Uterus (tissue), 4 donors: ENCODE results near the gene UBXN1. TPM values are rescaled to one million over a fixed set of nuclear protein-coding genes. Genes with fewer than 3 reads are reported as not detected.

ENCODE experiments used
- DNase-seq, 2 donors: peaks; one replicate each; pipeline ENCODE4 v3.0.0-alpha.2; 2019 to 2020
- H3K27ac ChIP-seq, 2 donors: fragments of 200-600 bp; sonication (generic); 1 replicate in 1 of 2; 2 replicates in 1 of 2; pipeline ENCODE4 v1.5.1; 2016 to 2018
- H3K27me3 ChIP-seq, 2 donors: fragments of 200-600 bp; sonication (generic); one replicate each; pipeline ENCODE4 v1.5.1; 2018 to 2019; ENCODE audit warnings: control low read depth in 1 of 2
- H3K36me3 ChIP-seq, 2 donors: fragments of 200-600 bp; sonication (generic); one replicate each; pipeline ENCODE4 v1.5.1; 2019; ENCODE audit warnings: control low read depth in 1 of 2
- H3K4me1 ChIP-seq, 2 donors: fragments of 200-600 bp; sonication (generic); one replicate each; pipeline ENCODE4 v1.5.1; 2018 to 2019; ENCODE audit warnings: control low read depth in 1 of 2
- H3K4me3 ChIP-seq, 2 donors: fragments of 200-600 bp; sonication (generic); 1 replicate in 1 of 2; 2 replicates in 1 of 2; pipeline ENCODE4 v1.5.1; 2018 to 2019; ENCODE audit warnings: mild to moderate bottlenecking in 1 of 2
- H3K9me3 ChIP-seq, 2 donors: fragments of 200-600 bp; sonication (generic); one replicate each; pipeline ENCODE4 v1.5.1; 2019; ENCODE audit warnings: control low read depth in 1 of 2
- POLR2A ChIP-seq, 2 donors: fragments of 450-650 bp; IDR thresholded peaks; one replicate each; pipeline ENCODE4 v1.6.1; 2016; ENCODE audit warnings: antibody characterized with exemption in 2 of 2, mild to moderate bottlenecking in 1 of 2, moderate library complexity in 1 of 2
- intact Hi-C: fragments of 100-400 bp; cut with DNase I; formaldehyde crosslinking; loops from one replicate; pipeline ENCODE4 v1.15.1; 2023; ENCODE audit warnings: low total_unique reads
- total RNA-seq, 4 donors: library from RNA; depleted of rRNA in 3 of 4; stranded (reverse); fragments of >200 nt in 3 of 4; gene quantifications; one replicate each; pipeline versions ENCODE4 v1.1.0 to v1.2.4, GENCODE V29; 2014 to 2023
- TF ChIP-seq, protein P1 (sequence below), 4 experiments: fragments of 200-600 bp in 2 of 4; fragments of 450-650 bp in 2 of 4; sonication (generic) in 2 of 4; IDR thresholded peaks; one replicate each; pipeline ENCODE4 v1.5.1; 2016 to 2019; ENCODE audit warnings: antibody characterized with exemption in 4 of 4, mild to moderate bottlenecking in 2 of 4, moderate library complexity in 1 of 4
- donor health status: DM: yes; HTN: yes; CAD: no.

Gene UBXN1
- total RNA-seq, 4 donors from 2014 or later: 55.4 to 276 (median 102) TPM

DNA sequence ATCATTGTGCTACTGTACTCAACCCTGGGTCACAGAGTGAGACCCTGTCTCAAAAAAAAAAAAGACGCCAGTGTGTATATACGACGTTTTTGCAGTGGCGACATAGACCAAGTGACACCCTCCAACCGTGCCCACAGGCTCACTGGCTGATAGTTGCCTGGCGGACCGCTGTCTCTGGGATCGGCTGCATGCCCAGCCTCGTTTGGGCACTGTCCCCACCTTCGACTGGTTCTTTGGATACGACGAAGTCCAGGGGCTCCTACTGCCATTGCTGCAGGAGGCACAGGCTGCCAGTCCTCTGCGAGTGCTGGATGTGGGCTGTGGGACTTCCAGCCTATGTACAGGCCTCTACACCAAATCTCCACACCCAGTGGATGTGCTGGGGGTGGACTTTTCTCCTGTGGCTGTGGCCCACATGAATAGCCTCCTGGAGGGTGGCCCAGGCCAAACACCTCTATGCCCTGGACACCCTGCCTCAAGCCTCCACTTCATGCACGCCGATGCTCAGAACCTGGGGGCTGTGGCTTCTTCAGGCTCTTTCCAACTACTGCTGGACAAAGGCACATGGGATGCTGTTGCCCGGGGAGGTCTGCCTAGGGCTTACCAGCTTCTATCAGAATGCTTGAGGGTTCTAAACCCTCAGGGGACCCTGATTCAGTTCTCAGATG, 12.5 kb downstream of the UBXN1 start:
- TF ChIP-seq, protein P1, sequence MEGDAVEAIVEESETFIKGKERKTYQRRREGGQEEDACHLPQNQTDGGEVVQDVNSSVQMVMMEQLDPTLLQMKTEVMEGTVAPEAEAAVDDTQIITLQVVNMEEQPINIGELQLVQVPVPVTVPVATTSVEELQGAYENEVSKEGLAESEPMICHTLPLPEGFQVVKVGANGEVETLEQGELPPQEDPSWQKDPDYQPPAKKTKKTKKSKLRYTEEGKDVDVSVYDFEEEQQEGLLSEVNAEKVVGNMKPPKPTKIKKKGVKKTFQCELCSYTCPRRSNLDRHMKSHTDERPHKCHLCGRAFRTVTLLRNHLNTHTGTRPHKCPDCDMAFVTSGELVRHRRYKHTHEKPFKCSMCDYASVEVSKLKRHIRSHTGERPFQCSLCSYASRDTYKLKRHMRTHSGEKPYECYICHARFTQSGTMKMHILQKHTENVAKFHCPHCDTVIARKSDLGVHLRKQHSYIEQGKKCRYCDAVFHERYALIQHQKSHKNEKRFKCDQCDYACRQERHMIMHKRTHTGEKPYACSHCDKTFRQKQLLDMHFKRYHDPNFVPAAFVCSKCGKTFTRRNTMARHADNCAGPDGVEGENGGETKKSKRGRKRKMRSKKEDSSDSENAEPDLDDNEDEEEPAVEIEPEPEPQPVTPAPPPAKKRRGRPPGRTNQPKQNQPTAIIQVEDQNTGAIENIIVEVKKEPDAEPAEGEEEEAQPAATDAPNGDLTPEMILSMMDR (IDR thresholded peaks at IDR 0.05): no peak
- DNase-seq: no peak
- no peaks in the 10 kb centered on the region for H3K9me3 ChIP-seq
- peak overlapping the region; percentile 75 to 92 for H3K4me3 ChIP-seq
- no peaks in the 10 kb centered on the region for H3K27me3 ChIP-seq
- intact Hi-C loops: no loop called here
- H3K27ac ChIP-seq: peak overlapping the region; percentile 88 to 89
- peaks cover 9 to 12% of the 10 kb centered on the region in 2 donors for H3K4me1 ChIP-seq
- H3K36me3 ChIP-seq: no peaks in the 10 kb centered on the region

DNA sequence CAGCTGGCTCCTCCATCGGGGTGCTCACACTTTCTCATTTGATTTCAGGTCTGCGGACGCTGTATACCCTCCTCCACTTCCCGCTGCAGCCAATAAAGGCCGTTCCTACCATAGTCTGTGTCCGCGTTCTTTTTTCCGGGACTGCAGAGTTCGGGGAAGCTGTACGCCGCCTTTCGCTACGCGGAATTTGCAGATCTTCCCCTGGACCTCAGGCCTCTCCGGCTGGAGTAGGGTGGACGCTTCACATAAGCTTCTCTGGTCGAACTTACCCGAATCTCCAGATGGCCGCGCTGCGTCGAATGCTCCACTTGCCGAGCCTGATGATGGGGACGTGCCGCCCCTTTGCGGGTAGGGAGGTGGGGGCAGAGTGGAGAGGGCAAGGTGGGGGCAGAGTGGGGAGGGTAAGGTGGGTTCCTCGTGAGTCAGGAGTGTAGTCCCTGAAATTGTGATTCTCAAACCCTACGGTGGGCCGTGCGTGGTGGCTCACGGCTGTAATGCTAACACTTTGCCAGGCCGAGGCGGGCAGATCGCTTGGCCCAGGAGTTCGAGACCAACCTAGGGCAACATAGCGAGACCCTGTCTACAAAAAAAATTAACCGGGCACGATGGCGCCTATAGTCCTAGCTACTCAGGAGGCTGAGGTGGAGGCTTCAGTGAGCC, 13.1 kb downstream of the UBXN1 start:
- Histone ChIP-seq H3K4me1 (peaks cover 9 to 12% of the 10 kb centered on the region in 2 donors), H3K4me3 (peak overlapping the region; percentile 75 to 92), H3K9me3 (no peaks in the 10 kb centered on the region), H3K27me3 (no peaks in the 10 kb centered on the region), H3K27ac (peak overlapping the region; percentile 88 to 89), H3K36me3 (no peaks in the 10 kb centered on the region)
- TF ChIP-seq POLR2A (IDR thresholded peaks at IDR 0.05): no peak
- TF ChIP-seq, protein P1 (IDR thresholded peaks at IDR 0.05): no peak
- peak; percentile 52 to 59 for DNase-seq
- intact Hi-C loops: no loop called here

DNA sequence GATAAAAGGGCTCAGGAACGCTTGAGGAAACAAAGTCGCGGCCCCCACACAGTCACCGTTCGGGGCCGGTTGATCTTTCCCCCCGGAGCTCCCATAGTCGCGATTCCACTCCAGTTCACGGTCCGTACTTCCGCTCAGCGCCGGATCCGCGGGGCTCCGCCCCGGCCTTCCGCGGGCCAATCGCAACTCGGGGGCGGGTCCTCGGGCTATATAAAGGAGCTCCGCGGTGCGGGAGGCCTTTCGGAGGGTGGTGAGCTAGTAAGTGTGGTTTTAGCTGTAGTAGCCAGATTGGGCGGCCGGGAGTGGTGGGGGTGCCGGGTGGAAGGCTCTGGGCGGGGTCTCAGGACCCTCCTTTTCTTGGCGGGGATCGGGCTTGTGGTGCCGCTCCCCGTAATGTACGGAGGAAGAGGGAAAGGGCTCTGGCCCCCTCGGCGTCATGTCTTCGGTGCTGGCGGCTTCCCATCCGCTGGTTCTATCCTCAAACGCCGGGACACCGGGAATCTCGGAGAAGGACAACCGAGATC, 13.7 kb downstream of the UBXN1 start, which contains the start of the genes C11orf98 and CSKMT:
Gene C11orf98 (minus strand): TSS at position 136 of the 524 bp plus-strand sequence. CDS start 41 bp downstream, at position 95.
Gene CSKMT (plus strand): TSS at position 238 of the 524 bp plus-strand sequence. CDS start 568 bp downstream, outside the sequence.
- H3K9me3 ChIP-seq: no peaks in the 10 kb centered on the region
- H3K4me3 ChIP-seq: peak within 1 kb of the TSS; percentile 75 to 92
- no peaks in the 10 kb centered on the region for H3K27me3 ChIP-seq
- H3K4me1 ChIP-seq: peaks cover 9 to 12% of the 10 kb centered on the region in 2 donors
- H3K36me3 ChIP-seq: no peaks in the 10 kb centered on the region
- peak within 1 kb of the TSS; percentile 88 to 89 for H3K27ac ChIP-seq
- TF ChIP-seq, protein P1 (IDR thresholded peaks at IDR 0.05): peak in 1 of 4 experiments; percentile 16
- TF ChIP-seq POLR2A (IDR thresholded peaks at IDR 0.05): peak; percentile 95 to 96
- peak; percentile 95 to 97 for DNase-seq
- intact Hi-C loops: no loop called here

DNA sequence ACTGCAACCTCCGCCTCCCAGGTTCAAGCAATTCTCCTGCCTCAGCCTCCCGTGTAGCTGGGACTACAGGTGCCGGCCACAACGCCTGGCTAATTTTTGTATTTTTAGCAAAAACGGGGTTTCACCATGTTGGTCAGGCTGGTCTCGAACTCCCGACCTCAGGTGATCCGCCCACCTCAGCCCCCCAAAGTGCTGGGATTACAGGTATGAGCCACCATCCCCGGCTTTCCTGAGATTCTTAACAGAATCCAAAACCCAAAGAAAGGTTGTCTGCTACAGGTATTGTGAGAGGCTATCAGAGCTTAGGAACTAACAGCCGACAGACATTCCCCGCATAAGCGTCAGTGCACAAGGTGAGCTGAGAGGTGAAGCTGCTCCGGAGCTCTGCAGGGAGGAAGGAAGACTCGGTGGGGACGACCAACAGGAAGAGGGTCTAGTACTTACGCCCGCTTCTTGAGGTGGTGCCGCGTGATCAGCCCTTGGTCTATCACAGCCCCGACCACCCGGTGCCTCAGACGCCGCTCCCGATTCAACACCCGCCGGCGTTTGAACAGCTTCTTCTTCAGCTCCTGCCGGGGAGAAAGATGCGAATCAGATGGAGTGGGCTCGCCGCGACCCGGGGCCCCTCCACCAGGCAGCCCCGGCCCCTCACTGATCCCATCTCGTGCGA, 14.3 kb downstream of the UBXN1 start:
- DNase-seq: peak in 1 of 2 donors; percentile 38
- Histone ChIP-seq H3K27ac (peak overlapping the region; percentile 88 to 89), H3K4me3 (peak overlapping the region; percentile 75 to 92), H3K27me3 (no peaks in the 10 kb centered on the region), H3K36me3 (no peaks in the 10 kb centered on the region), H3K4me1 (peaks cover 9 to 12% of the 10 kb centered on the region in 2 donors), H3K9me3 (no peaks in the 10 kb centered on the region)
- intact Hi-C loops: no loop called here
- no peak for TF ChIP-seq POLR2A (IDR thresholded peaks at IDR 0.05)
- TF ChIP-seq, protein P1 (IDR thresholded peaks at IDR 0.05): no peak
